Choroid plexus epithelial cell (primary cell): ENCODE data around the gene ZIM2.

Experiments
- DNase-seq: peaks from one replicate; pipeline ENCODE4 v3.0.0-alpha.2; 2010; ENCODE audit warnings: low read depth
- H3K4me3 ChIP-seq: 2 replicates; pipeline ENCODE4 v1.5.1; 2011; ENCODE audit warnings: low read depth, mild to moderate bottlenecking, control low read depth, low read length, moderate library complexity
- TF ChIP-seq, protein P1 (sequence below): conservative IDR thresholded peaks from 2 replicates; pipeline ENCODE4 v1.5.1; 2011; ENCODE audit warnings: low read depth, mild to moderate bottlenecking, control low read depth, inconsistent platforms, low read length, moderate library complexity

The ZIM2 gene

DNA sequence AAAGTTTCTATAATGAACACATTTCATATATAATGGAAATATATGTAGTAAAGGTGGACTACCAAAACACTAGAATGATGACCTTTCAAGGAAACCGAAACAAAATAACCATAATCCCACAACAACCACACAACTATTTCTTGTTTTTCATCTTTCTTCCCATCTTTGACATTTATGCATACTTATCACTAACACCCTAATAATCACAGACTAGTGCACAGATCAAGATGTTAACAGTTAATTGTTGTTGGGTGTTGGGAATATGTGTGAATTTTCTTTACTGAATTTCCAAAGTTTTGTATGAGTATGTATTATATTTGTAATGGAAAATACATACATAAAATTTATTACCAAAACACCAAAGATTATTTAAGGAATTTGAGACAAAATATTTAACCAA lies 30.3 kb downstream of the ZIM2 start:
- TF ChIP-seq, protein P1, sequence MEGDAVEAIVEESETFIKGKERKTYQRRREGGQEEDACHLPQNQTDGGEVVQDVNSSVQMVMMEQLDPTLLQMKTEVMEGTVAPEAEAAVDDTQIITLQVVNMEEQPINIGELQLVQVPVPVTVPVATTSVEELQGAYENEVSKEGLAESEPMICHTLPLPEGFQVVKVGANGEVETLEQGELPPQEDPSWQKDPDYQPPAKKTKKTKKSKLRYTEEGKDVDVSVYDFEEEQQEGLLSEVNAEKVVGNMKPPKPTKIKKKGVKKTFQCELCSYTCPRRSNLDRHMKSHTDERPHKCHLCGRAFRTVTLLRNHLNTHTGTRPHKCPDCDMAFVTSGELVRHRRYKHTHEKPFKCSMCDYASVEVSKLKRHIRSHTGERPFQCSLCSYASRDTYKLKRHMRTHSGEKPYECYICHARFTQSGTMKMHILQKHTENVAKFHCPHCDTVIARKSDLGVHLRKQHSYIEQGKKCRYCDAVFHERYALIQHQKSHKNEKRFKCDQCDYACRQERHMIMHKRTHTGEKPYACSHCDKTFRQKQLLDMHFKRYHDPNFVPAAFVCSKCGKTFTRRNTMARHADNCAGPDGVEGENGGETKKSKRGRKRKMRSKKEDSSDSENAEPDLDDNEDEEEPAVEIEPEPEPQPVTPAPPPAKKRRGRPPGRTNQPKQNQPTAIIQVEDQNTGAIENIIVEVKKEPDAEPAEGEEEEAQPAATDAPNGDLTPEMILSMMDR: no peak
- no peak overlapping the region for H3K4me3 ChIP-seq
- no peak for DNase-seq

DNA sequence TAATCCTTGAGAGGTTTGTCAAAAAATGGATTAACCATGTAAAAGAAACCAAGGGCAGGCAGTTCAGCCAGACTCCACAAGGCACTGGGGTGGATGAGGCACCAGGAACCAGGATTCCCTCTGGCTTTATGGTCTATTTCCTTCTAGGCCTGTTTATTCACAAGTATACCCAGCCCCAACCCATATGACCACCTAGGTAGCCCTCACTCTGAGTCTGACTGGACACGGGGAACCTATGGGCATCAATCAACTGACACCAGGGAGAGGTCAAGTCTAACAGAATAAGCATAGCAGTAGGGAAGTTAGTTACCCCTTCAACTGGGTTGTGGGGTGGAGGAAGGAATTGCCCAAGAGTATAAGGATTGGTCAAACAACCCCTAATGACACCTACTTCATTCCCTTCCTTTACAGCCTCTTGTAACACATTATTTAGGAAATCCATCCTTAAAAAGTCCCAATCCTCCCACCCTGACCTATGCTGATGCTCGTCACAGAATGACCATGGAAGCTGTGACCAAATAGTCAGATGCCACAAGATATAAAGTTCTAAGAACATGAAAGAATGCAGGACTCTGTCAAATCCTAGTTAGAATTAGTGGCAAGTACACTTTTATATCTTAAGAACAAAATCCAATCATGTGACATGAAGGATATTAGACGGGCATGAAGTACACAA lies 31.7 kb downstream of the ZIM2 start:
- TF ChIP-seq, protein P1: no peak
- no peak overlapping the region for H3K4me3 ChIP-seq
- no peak for DNase-seq

DNA sequence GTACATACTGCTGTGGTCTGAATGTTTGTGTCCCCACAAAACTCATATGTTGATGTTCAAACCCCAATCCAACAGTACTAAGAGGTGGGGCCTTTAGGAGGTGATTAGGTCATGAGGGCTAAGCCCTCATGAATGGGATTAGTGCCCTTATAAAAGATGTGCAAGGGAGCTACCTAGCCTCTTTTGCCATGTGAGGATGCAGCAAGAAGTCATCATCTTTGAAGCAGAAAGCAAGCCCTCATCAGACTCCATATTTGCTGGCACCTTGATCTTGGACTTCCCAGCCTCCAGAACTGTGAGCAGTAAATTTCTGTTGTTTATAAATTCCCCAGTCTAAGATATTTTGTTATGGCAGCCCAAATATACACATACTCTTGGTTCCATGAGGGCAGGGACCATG lies 33.9 kb downstream of the ZIM2 start:
- TF ChIP-seq, protein P1: no peak
- no peak overlapping the region for H3K4me3 ChIP-seq

DNA sequence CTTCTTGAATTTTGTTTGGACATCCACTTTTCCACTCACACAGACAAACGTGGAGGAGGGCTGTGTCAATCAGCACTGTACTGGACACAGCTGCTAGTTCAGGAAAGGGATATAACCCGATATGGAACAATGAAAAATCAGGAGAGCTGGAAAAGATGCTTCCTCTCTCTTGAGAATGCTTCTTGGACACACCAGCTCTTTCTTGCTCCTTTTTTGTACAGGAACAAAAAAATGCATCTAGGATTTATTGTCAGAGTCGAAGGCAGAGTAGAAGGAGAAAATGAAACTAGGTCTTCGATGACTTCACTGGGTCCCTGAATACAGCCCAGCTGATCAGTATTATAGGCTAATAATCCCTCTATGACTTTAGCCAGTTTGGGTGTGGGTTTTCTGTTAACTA lies 62.2 kb downstream of the ZIM2 start:
- TF ChIP-seq, protein P1: no peak
- DNase-seq: no peak
- H3K4me3 ChIP-seq: no peak overlapping the region

More for the DNA sequence above, 33.9 kb downstream of the ZIM2 start:
- DNase-seq: no peak

DNA sequence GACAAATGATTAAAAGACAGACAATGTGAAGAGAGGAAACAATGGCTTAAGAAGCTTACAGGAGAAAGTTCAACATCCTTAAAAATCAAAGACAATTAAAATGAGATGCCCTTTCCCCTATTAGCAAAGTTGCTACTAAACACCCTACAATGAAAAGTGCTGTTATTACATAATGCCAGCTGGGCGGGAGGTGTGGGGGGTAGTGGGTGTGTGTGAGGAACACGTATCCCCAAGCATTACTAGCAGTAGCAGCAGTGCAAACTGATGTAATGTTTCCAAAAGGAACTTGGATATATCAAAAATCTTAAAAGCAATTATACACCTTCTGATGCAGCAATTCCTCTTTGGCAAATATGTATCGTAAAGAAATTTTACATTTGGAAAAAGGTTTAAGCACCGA lies 70.9 kb downstream of the ZIM2 start:
- TF ChIP-seq, protein P1: no peak
- H3K4me3 ChIP-seq: no peak overlapping the region
- no peak for DNase-seq

DNA sequence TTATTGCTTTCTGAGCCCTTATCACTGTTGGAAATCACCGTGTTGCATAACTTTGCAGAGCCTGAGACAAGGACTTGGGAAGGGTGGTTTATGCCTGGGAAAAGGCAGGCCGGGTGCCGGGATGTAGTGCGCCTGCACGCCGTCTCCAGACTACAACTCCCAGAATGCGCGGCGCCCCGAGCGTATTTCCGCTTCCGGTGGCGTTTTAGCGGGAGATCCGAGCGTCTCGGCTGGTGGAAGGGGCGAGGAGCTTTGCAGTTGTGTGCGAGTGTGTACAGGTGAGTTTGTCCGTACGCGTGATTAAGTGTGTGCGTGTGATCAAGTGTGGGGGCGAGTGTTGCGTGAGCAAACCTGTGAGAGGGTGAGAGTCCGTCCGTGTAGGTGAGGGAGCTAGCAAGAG lies 75.4 kb downstream of the ZIM2 start:
- H3K4me3 ChIP-seq: no peak overlapping the region
- no peak for DNase-seq
- TF ChIP-seq, protein P1: no peak

DNA sequence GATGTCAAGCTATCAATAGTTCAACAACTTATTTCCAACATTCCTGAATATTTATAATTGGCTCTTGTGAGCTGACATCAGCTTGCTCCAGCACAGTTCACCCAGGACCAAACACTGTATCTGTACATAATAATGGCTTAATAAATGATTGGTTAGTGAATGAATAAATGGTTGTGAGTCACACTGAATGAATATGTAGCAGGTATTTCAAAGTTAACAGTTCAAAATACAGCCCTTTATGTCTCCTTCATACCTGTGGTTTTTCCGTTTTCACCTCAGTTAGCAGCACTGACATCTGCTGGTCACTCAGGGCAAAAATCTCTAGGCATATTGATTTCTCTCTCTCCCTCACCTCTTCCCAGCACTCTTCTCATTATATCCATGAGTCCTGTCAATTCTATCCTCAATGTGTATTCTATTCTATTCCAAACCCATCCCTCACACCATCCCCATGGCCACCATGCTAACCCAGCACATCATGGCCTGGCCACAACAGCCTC lies 76.3 kb downstream of the ZIM2 start:
- peak; percentile 4 for DNase-seq
- no peak overlapping the region for H3K4me3 ChIP-seq
- TF ChIP-seq, protein P1: peak; percentile 30
